ENCODE data around the gene KMO.
A peak's percentile ranks its signal among the peaks of the same experiment; 100 is the strongest.

Gene KMO

DNA sequence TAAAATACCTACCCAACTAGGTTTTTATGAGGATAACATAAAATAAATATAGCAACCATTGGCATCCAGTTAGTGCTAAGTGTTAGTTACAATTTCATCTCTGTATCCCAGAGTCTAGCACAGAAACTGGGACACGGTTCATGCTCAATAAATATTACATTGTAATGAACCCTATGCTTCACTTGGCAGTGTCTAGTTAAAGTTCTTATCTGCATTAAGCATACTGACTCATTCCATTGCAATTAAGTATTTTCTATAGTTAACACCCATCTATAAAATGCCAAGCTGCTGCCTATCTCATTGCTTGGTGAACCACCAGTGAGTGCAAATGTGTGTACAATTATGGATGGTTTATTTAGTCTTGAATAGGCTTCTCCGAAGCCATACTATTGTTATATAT, 92.8 kb downstream of the KMO start:
- H3K4me3 ChIP-seq (ENCODE audit: low read depth, low read length): no peak overlapping the region
- TF ChIP-seq, protein P1, sequence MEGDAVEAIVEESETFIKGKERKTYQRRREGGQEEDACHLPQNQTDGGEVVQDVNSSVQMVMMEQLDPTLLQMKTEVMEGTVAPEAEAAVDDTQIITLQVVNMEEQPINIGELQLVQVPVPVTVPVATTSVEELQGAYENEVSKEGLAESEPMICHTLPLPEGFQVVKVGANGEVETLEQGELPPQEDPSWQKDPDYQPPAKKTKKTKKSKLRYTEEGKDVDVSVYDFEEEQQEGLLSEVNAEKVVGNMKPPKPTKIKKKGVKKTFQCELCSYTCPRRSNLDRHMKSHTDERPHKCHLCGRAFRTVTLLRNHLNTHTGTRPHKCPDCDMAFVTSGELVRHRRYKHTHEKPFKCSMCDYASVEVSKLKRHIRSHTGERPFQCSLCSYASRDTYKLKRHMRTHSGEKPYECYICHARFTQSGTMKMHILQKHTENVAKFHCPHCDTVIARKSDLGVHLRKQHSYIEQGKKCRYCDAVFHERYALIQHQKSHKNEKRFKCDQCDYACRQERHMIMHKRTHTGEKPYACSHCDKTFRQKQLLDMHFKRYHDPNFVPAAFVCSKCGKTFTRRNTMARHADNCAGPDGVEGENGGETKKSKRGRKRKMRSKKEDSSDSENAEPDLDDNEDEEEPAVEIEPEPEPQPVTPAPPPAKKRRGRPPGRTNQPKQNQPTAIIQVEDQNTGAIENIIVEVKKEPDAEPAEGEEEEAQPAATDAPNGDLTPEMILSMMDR (IDR thresholded peaks at IDR 0.05; ENCODE audit: low read depth, low read length): no peak

DNA sequence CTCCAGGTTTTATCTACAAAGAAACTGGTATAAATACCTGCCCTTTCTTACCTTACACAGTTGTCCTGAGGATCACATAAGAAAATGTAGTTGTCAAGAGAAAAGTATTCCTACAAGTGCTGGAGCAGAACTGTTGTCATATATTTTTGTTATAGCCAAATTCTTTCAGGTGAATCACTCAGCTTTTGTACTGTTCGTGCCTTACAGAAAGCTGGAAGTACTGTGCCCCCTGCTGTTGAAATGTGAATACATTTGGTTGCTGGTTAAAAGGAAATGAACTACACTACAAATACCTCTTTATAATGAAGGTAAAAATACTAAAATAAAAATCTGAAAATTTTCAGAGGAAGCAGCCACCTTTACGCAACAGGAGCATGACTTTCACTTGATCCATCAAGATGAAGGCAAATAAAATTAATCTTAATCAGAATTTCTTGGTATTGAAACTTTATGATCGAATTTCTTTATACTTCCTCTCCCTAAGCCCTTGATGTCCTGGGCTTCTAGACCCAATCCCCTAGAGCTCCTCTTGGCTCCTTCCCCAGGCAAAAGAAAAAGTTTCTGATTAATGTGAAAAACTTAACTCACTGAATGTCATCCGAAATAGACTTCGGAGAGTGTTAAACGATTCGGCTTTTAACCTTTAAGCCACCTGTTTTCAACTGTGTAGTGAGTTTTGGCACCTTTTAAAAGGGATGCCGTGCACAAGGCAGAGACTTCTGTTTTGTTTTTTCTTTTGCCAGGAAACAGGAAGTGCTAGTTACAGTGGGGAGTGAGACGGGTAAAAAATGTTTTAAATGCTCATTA, 95.5 kb downstream of the KMO start:
- no peak overlapping the region for H3K4me3 ChIP-seq (ENCODE audit: low read depth, low read length)
- TF ChIP-seq, protein P1 (IDR thresholded peaks at IDR 0.05; ENCODE audit: low read depth, low read length): peak; percentile 38; the same call in 1 of the 2 replicates

DNA sequence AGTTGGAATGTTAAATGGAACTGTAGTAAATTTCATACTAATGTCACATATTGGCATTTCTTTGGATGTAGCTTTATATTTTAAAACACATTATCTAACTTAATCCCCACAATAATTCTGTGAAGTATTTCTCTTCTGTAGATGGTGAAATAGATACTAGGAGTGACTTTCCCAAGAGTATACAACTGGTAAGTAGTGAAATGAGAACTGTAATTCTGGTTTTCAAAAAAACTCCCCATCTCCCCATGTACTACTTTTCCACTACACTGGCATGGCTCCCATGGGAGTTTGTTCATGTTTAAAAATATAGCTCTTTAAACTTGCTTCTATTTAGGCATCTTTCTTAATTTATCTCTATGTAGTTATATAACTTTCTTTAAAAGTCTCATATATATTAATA, 97.8 kb downstream of the KMO start:
- TF ChIP-seq, protein P1 (IDR thresholded peaks at IDR 0.05; ENCODE audit: low read depth, low read length): no peak
- H3K4me3 ChIP-seq (ENCODE audit: low read depth, low read length): no peak overlapping the region

DNA sequence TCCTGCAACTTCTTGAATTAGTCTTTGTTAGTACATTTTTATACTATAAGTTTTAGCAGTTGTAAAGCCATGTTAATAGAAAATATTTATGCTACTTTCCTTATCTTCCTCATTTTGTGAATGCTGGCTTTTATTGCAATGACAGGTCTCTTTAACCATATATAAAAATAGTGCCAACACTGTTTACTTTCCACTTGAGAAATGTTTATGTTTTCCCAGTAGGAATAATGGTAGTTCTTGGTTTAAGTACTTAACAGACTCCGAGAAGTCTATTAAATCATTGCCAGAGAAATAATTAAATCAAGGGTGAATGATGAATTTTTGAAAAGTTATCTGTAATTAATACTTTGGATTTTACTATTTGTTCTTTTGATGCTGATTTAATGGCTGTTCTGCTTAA, 98.3 kb downstream of the KMO start:
- TF ChIP-seq, protein P1 (IDR thresholded peaks at IDR 0.05; ENCODE audit: low read depth, low read length): no peak
- no peak overlapping the region for H3K4me3 ChIP-seq (ENCODE audit: low read depth, low read length)

DNA sequence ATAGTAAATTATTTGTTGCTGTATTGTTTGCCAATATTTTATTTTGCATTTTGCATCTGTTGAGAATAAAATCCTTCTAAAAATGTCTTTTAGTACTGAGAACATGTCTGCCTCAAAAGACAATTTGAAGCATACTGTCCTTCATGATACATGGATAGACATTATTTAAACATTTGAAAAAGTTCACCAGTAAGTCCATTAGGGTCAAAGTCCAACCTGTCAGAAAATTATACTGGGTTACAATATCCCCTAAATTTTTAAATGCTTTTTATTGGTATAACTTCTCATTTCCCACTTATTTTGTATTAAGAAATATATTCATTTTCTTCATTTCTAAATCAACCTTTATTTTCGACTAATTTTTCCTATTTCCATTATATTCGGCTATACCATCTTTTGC, 98.7 kb downstream of the KMO start:
- TF ChIP-seq, protein P1 (IDR thresholded peaks at IDR 0.05; ENCODE audit: low read depth, low read length): no peak
- H3K4me3 ChIP-seq (ENCODE audit: low read depth, low read length): no peak overlapping the region

DNA sequence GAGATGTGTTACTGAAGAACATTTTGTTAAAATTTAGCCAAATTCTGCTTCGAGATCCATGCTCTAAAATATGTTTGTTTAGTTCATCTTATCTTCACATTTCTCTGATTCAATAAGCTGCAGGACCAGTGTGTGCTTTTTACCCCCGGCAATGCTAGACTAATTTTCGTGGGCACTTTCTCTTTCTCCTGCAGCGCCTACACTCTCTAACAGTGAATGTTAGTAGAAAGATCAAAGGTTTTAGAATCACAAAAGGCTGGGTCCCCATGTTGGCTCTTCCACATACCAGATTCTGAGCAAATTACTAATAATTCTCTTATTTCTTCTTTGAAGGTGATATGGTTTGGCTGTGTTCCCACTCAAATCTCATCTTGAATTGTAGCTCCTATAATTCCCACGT, 99.5 kb downstream of the KMO start:
- no peak overlapping the region for H3K4me3 ChIP-seq (ENCODE audit: low read depth, low read length)
- TF ChIP-seq, protein P1 (IDR thresholded peaks at IDR 0.05; ENCODE audit: low read depth, low read length): no peak

DNA sequence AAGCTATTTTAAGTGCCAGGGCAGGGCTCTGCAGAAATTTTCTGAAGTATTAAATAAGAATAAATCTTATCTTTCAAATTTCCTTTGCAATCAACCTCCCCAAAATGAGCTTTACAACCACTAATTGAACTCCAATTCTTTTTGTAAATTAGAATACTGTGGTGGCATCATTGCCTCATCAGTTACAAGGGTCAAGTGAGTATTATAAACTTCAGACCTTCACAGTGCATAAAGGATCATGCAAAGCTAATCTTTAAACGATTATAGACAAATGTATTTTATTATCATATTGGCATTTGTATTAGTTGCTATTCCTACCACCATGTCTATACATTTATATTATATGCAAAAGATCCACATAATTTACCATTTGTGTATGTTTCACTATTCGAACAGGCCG, 100.8 kb downstream of the KMO start:
- TF ChIP-seq, protein P1 (IDR thresholded peaks at IDR 0.05; ENCODE audit: low read depth, low read length): no peak
- no peak overlapping the region for H3K4me3 ChIP-seq (ENCODE audit: low read depth, low read length)
